Nephron progenitor cell (in vitro differentiated cells): ENCODE data around the gene P3H2.
A peak's percentile ranks its signal among the peaks of the same experiment; 100 is the strongest.
"Not testable (repeated sequence)": the region's sequence is repeated elsewhere in the genome, so short reads cannot be mapped to it uniquely, and the experiment has no call there.

ENCODE experiments used
- DNase-seq: peaks from one replicate; pipeline ENCODE4 v3.0.0; 2021
- H3K27ac Mint-ChIP-seq: 2 replicates; pipeline ENCODE4 v1.8.0; 2021; ENCODE audit warnings: mild to moderate bottlenecking, moderate library complexity, mixed read lengths
- H3K27me3 Mint-ChIP-seq: 2 replicates; pipeline ENCODE4 v1.8.0; 2021; ENCODE audit warnings: mild to moderate bottlenecking, low read depth, mixed read lengths; ENCODE audit not compliant: poor library complexity
- H3K36me3 Mint-ChIP-seq: 2 replicates; pipeline ENCODE4 v1.8.0; 2021; ENCODE audit warnings: low read depth, mixed read lengths
- H3K4me1 Mint-ChIP-seq: 2 replicates; pipeline ENCODE4 v1.8.0; 2021; ENCODE audit warnings: mixed read lengths
- H3K4me3 Mint-ChIP-seq: 2 replicates; pipeline ENCODE4 v1.8.0; 2021; ENCODE audit warnings: mild to moderate bottlenecking, moderate library complexity, mixed read lengths
- H3K9me3 Mint-ChIP-seq: 2 replicates; pipeline ENCODE4 v1.8.0; 2021; ENCODE audit warnings: mild to moderate bottlenecking, moderate library complexity, mixed read lengths
- TF ChIP-seq, protein P1 (sequence below): fragments of 200-600 bp; sonication (generic); IDR thresholded peaks from 2 replicates; pipeline ENCODE4 v1.5.0; 2021; ENCODE audit warnings: antibody characterized with exemption

The P3H2 gene

DNA sequence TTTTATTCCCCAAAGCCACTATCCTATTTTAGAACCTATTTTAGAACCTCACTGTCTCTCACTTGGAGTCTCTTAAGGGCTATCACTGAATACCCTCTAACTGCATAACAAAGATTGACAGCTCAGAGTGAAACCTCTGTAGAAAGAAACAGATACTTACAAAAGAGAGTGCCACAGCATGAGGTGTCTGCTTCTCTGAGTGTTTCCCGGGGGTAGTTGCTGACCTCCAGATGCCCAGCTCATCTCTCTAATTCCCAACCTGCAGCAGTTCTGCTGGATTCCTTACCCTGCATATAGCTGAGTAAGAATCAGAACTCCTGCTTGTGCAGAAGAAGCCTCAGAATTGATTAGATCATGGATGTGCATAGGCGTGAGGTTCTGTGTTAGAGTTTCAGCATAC, 34.5 kb downstream of the P3H2 start:
- H3K4me1 Mint-ChIP-seq = peaks cover 53% of the 10 kb centered on the region
- peaks cover 15% of the 10 kb centered on the region for H3K9me3 Mint-ChIP-seq
- peaks cover 19% of the 10 kb centered on the region for H3K36me3 Mint-ChIP-seq
- no peak for DNase-seq
- H3K27ac Mint-ChIP-seq = peak overlapping the region; percentile 1
- H3K27me3 Mint-ChIP-seq = no peaks in the 10 kb centered on the region
- H3K4me3 Mint-ChIP-seq = no peak overlapping the region
- TF ChIP-seq, protein P1, sequence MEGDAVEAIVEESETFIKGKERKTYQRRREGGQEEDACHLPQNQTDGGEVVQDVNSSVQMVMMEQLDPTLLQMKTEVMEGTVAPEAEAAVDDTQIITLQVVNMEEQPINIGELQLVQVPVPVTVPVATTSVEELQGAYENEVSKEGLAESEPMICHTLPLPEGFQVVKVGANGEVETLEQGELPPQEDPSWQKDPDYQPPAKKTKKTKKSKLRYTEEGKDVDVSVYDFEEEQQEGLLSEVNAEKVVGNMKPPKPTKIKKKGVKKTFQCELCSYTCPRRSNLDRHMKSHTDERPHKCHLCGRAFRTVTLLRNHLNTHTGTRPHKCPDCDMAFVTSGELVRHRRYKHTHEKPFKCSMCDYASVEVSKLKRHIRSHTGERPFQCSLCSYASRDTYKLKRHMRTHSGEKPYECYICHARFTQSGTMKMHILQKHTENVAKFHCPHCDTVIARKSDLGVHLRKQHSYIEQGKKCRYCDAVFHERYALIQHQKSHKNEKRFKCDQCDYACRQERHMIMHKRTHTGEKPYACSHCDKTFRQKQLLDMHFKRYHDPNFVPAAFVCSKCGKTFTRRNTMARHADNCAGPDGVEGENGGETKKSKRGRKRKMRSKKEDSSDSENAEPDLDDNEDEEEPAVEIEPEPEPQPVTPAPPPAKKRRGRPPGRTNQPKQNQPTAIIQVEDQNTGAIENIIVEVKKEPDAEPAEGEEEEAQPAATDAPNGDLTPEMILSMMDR = no peak

DNA sequence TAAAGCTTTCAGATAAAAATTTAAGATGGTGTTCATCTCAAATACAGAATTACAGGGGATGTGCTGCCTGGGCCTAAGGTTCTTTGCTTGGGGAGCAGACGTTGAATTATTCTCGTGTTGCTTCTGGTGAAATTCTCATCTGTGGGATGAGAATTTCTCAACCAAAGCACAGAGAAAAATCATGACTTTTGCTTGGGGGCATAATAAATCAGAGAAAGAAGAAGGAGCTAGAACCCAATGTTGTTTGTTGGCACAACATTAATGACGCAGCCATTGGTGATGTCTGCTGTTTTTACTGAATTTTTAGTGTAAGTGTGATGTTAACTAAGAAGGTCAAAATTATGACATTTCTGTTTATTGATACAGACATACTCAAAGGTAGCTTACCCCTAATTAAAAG, 35.7 kb downstream of the P3H2 start:
- Mint-ChIP-seq H3K4me1 (peaks cover 65% of the 10 kb centered on the region), H3K27me3 (no peaks in the 10 kb centered on the region), H3K9me3 (peaks cover 13% of the 10 kb centered on the region), H3K27ac (peak overlapping the region; percentile 95), H3K4me3 (no peak overlapping the region), H3K36me3 (peaks cover 15% of the 10 kb centered on the region)
- TF ChIP-seq, protein P1 = no peak
- DNase-seq = no peak

DNA sequence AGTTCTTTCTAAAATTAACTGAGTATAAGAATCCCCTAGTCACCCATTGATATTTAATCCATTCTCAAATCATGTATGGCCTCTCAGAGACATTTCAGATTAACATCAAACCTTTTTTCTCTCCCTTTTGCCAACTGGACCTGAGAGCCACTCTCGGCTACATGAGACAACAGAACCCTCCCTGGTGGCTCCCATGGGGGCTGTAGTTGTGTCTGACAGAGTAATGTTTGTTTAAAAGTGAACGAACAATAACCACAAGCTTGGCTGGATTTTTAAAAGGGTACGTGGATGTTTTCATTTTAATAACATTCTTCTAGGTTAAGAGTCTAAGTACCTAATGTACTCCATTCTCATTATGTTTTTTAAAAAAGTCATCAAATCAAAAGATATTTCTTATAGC, 37.1 kb downstream of the P3H2 start:
- H3K27ac Mint-ChIP-seq = peak overlapping the region; percentile 95
- peaks cover 11% of the 10 kb centered on the region for H3K36me3 Mint-ChIP-seq
- TF ChIP-seq, protein P1 = no peak
- H3K4me3 Mint-ChIP-seq = peak overlapping the region; percentile 19
- no peaks in the 10 kb centered on the region for H3K27me3 Mint-ChIP-seq
- peak; percentile 61 for DNase-seq
- H3K9me3 Mint-ChIP-seq = peaks cover 5% of the 10 kb centered on the region
- H3K4me1 Mint-ChIP-seq = peaks cover 73% of the 10 kb centered on the region

DNA sequence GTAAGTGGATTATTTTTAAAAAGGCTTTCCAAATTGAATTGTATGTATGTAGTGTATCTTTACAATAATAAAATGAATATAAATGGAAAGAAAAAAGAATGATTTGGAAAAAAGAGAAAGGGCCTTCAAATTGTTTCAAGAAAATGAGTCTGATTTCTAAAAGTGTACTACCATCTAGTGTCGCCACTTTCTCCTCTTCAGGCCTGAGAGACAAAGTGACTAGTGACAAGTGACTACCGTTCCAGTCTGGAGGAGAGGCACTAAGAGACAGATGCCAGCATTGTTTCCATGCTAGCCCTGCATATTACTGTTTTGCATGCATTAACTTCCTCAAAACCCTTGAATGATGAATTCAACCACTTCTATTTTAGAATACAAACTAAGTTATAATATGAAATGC, 39.3 kb downstream of the P3H2 start:
- Mint-ChIP-seq H3K27me3 (no peaks in the 10 kb centered on the region), H3K27ac (no peak overlapping the region), H3K36me3 (peaks cover 4% of the 10 kb centered on the region), H3K4me3 (no peak overlapping the region), H3K4me1 (peaks cover 93% of the 10 kb centered on the region), H3K9me3 (no peaks in the 10 kb centered on the region)
- DNase-seq = no peak
- TF ChIP-seq, protein P1 = no peak

DNA sequence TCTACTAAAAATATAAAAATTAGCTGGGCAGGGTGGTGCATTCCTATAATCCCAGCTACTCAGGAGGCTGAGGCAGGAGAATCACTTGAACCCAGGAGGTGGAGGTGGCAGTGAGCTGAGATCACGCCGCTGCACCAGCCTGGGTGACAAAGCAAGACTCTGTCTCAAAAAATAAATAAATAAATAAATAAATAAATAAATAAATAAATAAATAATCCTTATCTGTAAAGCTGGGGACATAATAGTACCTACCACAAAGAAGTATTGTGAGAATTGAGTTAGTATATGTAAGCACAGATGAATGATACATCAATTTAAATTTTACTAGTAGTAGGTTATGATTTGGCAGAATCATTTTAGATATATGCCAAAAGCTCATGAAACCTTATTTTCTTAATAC, 41.5 kb downstream of the P3H2 start:
- H3K4me1 Mint-ChIP-seq = peaks cover 95% of the 10 kb centered on the region
- not testable (repeated sequence) for DNase-seq, H3K4me3 Mint-ChIP-seq, H3K27ac Mint-ChIP-seq, H3K27me3 Mint-ChIP-seq, H3K36me3 Mint-ChIP-seq, H3K9me3 Mint-ChIP-seq

DNA sequence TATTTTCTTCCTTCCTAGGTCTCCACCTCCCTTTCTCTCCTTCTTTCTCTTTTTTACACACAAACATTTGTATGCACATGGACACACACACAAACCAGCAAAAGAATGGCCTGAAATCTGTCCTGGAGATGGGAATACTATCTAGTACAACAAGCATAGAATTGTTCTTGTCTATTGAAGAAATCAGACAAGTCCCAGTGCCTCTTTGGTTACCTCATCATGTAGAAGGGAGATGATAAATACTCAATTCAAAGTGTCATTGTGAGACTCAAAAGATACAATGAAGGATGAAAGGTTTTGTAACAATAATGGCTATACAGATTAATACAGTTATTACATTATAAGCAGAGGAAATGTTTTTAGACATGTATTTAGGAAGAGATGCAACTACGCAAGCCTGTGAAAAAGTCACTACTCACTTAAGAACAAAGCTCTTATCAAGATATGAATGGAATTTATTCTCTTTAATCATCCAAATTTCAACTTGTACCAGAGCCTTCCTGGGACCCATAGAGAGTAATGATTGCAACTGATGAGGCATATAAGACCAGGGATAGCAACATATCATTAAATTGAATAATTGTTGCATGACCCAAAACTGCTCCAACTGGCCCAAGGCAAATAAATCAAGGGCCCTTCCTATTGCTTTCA, 43.2 kb downstream of the P3H2 start:
- TF ChIP-seq, protein P1 = no peak
- Mint-ChIP-seq H3K4me1 (peaks cover 94% of the 10 kb centered on the region), H3K36me3 (peaks cover 4% of the 10 kb centered on the region), H3K27ac (peak overlapping the region; percentile 89), H3K9me3 (no peaks in the 10 kb centered on the region), H3K27me3 (peaks cover 6% of the 10 kb centered on the region), H3K4me3 (no peak overlapping the region)
- no peak for DNase-seq
